IMR-90 (cell line): Measurements from ENCODE around the gene SMYD5.

Experiments
- CEBPB ChIP-seq: IDR thresholded peaks from 2 replicates; pipeline ENCODE4 v1.6.1; 2012; ENCODE audit warnings: low read depth, low read length, improper control_type of control experiment
- MAFK ChIP-seq: IDR thresholded peaks from 2 replicates; pipeline ENCODE4 v1.6.1; 2012; ENCODE audit warnings: low read depth, low read length, improper control_type of control experiment
- MAZ ChIP-seq: IDR thresholded peaks from 2 replicates; pipeline ENCODE4 v1.6.1; 2012; ENCODE audit warnings: low read depth, mild to moderate bottlenecking, low read length, improper control_type of control experiment, moderate library complexity, borderline replicate concordance
- MXI1 ChIP-seq: IDR thresholded peaks from 2 replicates; pipeline ENCODE4 v1.6.1; 2012; ENCODE audit warnings: low read depth, mild to moderate bottlenecking, low read length, moderate library complexity, borderline replicate concordance
- POLR2A ChIP-seq: IDR thresholded peaks from 2 replicates; pipeline ENCODE4 v1.6.1; 2012; ENCODE audit warnings: mild to moderate bottlenecking, low read depth, low read length
- RAD21 ChIP-seq: IDR thresholded peaks from 2 replicates; pipeline ENCODE4 v1.6.1; 2012; ENCODE audit warnings: low read length, improper control_type of control experiment
- RCOR1 ChIP-seq: IDR thresholded peaks from 2 replicates; pipeline ENCODE4 v1.6.1; 2012; ENCODE audit warnings: mild to moderate bottlenecking, low read length, improper control_type of control experiment; ENCODE audit not compliant: insufficient replicate concordance
- SMC3 ChIP-seq: fragments of 150-350 bp; IDR thresholded peaks from 2 replicates; pipeline ENCODE4 v1.6.1; 2016; ENCODE audit warnings: low read depth, mild to moderate bottlenecking, antibody characterized with exemption, low read length, moderate library complexity
- TF ChIP-seq, protein P1 (sequence below): conservative IDR thresholded peaks from 2 replicates; pipeline ENCODE4 v1.5.1; 2012; ENCODE audit warnings: mild to moderate bottlenecking, low read depth, low read length, improper control_type of control experiment
- TF ChIP-seq, protein P2 (sequence below): fragments of 150-350 bp; IDR thresholded peaks from 2 replicates; pipeline ENCODE4 v1.6.1; 2016; ENCODE audit warnings: low read depth, mild to moderate bottlenecking, low read length, moderate library complexity, borderline replicate concordance
- TF ChIP-seq, protein P3 (sequence below): fragments of 150-350 bp; IDR thresholded peaks from 2 replicates; pipeline ENCODE4 v1.6.1; 2017; ENCODE audit warnings: mild to moderate bottlenecking, antibody characterized with exemption, low read length, low read depth

DNA sequence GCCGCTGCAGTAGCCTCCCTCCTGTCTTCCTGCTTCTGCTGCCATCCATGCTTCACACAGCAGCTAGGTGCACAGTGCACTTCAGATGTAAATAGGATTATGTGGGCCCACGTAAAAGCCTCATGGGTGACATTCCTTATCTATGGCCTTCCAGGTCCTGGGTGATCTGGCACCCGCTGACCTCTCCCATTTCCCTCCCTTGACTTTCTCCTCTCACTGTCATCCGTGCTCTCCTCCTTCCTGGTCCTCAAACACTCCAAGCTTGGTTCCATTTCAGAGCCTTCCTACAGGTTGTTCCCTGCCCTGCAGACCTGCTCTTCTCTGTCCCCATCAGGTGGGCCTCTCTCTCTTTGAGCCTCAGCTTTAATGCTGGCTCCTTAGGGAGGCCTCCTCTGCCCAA is 4.0 kb upstream of the SMYD5 start:
- TF ChIP-seq POLR2A (no peak), SMC3 (no peak), MAZ (no peak), RCOR1 (no peak), MXI1 (no peak), RAD21 (no peak), CEBPB (no peak), MAFK (no peak)
- TF ChIP-seq, protein P1, sequence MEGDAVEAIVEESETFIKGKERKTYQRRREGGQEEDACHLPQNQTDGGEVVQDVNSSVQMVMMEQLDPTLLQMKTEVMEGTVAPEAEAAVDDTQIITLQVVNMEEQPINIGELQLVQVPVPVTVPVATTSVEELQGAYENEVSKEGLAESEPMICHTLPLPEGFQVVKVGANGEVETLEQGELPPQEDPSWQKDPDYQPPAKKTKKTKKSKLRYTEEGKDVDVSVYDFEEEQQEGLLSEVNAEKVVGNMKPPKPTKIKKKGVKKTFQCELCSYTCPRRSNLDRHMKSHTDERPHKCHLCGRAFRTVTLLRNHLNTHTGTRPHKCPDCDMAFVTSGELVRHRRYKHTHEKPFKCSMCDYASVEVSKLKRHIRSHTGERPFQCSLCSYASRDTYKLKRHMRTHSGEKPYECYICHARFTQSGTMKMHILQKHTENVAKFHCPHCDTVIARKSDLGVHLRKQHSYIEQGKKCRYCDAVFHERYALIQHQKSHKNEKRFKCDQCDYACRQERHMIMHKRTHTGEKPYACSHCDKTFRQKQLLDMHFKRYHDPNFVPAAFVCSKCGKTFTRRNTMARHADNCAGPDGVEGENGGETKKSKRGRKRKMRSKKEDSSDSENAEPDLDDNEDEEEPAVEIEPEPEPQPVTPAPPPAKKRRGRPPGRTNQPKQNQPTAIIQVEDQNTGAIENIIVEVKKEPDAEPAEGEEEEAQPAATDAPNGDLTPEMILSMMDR: no peak
- TF ChIP-seq, protein P2, sequence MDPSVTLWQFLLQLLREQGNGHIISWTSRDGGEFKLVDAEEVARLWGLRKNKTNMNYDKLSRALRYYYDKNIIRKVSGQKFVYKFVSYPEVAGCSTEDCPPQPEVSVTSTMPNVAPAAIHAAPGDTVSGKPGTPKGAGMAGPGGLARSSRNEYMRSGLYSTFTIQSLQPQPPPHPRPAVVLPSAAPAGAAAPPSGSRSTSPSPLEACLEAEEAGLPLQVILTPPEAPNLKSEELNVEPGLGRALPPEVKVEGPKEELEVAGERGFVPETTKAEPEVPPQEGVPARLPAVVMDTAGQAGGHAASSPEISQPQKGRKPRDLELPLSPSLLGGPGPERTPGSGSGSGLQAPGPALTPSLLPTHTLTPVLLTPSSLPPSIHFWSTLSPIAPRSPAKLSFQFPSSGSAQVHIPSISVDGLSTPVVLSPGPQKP: no peak
- TF ChIP-seq, protein P3, sequence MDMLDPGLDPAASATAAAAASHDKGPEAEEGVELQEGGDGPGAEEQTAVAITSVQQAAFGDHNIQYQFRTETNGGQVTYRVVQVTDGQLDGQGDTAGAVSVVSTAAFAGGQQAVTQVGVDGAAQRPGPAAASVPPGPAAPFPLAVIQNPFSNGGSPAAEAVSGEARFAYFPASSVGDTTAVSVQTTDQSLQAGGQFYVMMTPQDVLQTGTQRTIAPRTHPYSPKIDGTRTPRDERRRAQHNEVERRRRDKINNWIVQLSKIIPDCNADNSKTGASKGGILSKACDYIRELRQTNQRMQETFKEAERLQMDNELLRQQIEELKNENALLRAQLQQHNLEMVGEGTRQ: no peak
